CD4-positive, CD25-positive, alpha-beta regulatory T cell (primary cell): ENCODE results near the gene HDHD5. TPM values are rescaled to one million over a fixed set of nuclear protein-coding genes. Genes with fewer than 3 reads are reported as not detected.
A peak's percentile ranks its signal among the peaks of the same experiment; 100 is the strongest.

Experiments used
- ATAC-seq, 2 donors: fragments of 150-1000 bp; cut with Tn5 transposase; one replicate each; pipeline ENCODE4 v1.10.0; 2021; ENCODE audit warnings: low read depth in 2 of 2, moderate number of reproducible peaks in 2 of 2, moderate library complexity in 1 of 2
- DNase-seq, 3 donors: peaks; one replicate each; pipeline versions ENCODE4 v3.0.0 to v3.0.0-alpha.2; 2012 to 2022; ENCODE audit warnings: mixed read lengths in 1 of 3
- H3K27ac ChIP-seq: one replicate; pipeline ENCODE4 v1.7.0; 2013; ENCODE audit warnings: mild to moderate bottlenecking, low read length; ENCODE audit not compliant: insufficient read depth, poor library complexity, severe bottlenecking
- H3K27me3 ChIP-seq: one replicate; pipeline ENCODE4 v1.7.0; 2013; ENCODE audit warnings: low read length; ENCODE audit not compliant: control insufficient read depth, insufficient read depth
- H3K36me3 ChIP-seq: one replicate; pipeline ENCODE4 v1.7.0; 2013; ENCODE audit warnings: mild to moderate bottlenecking, low read length, moderate library complexity; ENCODE audit not compliant: control insufficient read depth, insufficient read depth
- H3K4me1 ChIP-seq: 2 replicates; pipeline ENCODE4 v1.7.0; 2013; ENCODE audit warnings: mild to moderate bottlenecking, low read length; ENCODE audit not compliant: insufficient read depth, control insufficient read depth, poor library complexity, severe bottlenecking
- H3K4me3 ChIP-seq: one replicate; pipeline ENCODE4 v1.7.0; 2013; ENCODE audit warnings: low read depth, mild to moderate bottlenecking, low read length, moderate library complexity
- H3K9me3 ChIP-seq, 2 experiments: 1 replicate in 1 of 2; 2 replicates in 1 of 2; pipeline ENCODE4 v1.7.0; 2013; ENCODE audit warnings: low read length in 2 of 2, mild to moderate bottlenecking in 1 of 2, moderate library complexity in 1 of 2; ENCODE audit not compliant: control insufficient read depth in 2 of 2
- H3K27ac Mint-ChIP-seq, 3 donors: one replicate each; pipeline ENCODE4 v1.8.0; 2020 to 2022; ENCODE audit warnings: mild to moderate bottlenecking in 3 of 3, mixed read lengths in 3 of 3, moderate library complexity in 2 of 3
- H3K27me3 Mint-ChIP-seq: one replicate; pipeline ENCODE4 v1.8.0; 2022; ENCODE audit warnings: mild to moderate bottlenecking, mixed read lengths
- H3K36me3 Mint-ChIP-seq: one replicate; pipeline ENCODE4 v1.8.0; 2020; ENCODE audit warnings: mixed read lengths
- H3K4me1 Mint-ChIP-seq, 4 donors: one replicate each; pipeline ENCODE4 v1.8.0; 2020 to 2022; ENCODE audit warnings: mixed read lengths in 4 of 4, mild to moderate bottlenecking in 1 of 4
- H3K4me3 Mint-ChIP-seq, 4 donors: one replicate each; pipeline ENCODE4 v1.8.0; 2020 to 2022; ENCODE audit warnings: mild to moderate bottlenecking in 4 of 4, mixed read lengths in 4 of 4, moderate library complexity in 3 of 4
- H3K9me3 Mint-ChIP-seq, 7 donors: one replicate each; pipeline ENCODE4 v1.8.0; 2020 to 2022; ENCODE audit warnings: mixed read lengths in 7 of 7, mild to moderate bottlenecking in 3 of 7, moderate library complexity in 2 of 7
- polyA plus RNA-seq, 4 donors: library from polyadenylated mRNA; unstranded; fragments of 300-500 nt; fragmentation: Illumina TruSeq; gene quantifications; one replicate each; pipeline ENCODE4 v1.2.3, GENCODE V29; 2021
- total RNA-seq: library from RNA; stranded (reverse); gene quantifications from one replicate; pipeline ENCODE4 v1.2.3, GENCODE V29; 2022

The HDHD5 gene
- total RNA-seq (17.7 TPM), polyA plus RNA-seq (10 to 100 TPM; 39.0 to 46.8 (median 44.9) TPM)

- peak within 1 kb of the TSS; percentile 81 to 94 (median 90) for H3K4me3 Mint-ChIP-seq
- no peaks in the 10 kb centered on the region for H3K9me3 Mint-ChIP-seq
- H3K4me3 ChIP-seq: peak within 1 kb of the TSS; percentile 77
- H3K36me3 ChIP-seq: no peaks in the 10 kb centered on the region
- ATAC-seq (peak; percentile 91 to 93), DNase-seq (peak; percentile 84 to 93 (median 88))
- no peaks in the 10 kb centered on the region for H3K9me3 ChIP-seq
- peak within 1 kb of the TSS; percentile 56 to 89 (median 88) for H3K27ac Mint-ChIP-seq
- no peaks in the 10 kb centered on the region for H3K27me3 ChIP-seq
- no peaks in the 10 kb centered on the region for H3K36me3 Mint-ChIP-seq
- H3K4me1 ChIP-seq: peaks cover 28% of the 10 kb centered on the region
- no peaks in the 10 kb centered on the region for H3K27me3 Mint-ChIP-seq
- H3K27ac ChIP-seq: peak within 1 kb of the TSS; percentile 73
- peaks cover 0 to 43% (median 18%) of the 10 kb centered on the region in 4 donors for H3K4me1 Mint-ChIP-seq
Measured at GRCh38 chr22:17158568-17159503, at the start of gene HDHD5. HDHD5 (minus strand) TSS chr22:17159277; CDS start chr22:17159251, 26 bp downstream.

- H3K27ac ChIP-seq: no peak overlapping the region
- peaks cover 0 to 23% (median 3%) of the 10 kb centered on the region in 4 donors for H3K4me1 Mint-ChIP-seq
- ATAC-seq (no peak), DNase-seq (peak in 2 of 3 donors; percentile 11 to 46)
- H3K9me3 Mint-ChIP-seq: no peaks in the 10 kb centered on the region
- H3K4me3 ChIP-seq: no peak overlapping the region
- peak overlapping the region in 1 of 4 donors; percentile 47 for H3K4me3 Mint-ChIP-seq
- H3K36me3 Mint-ChIP-seq: peaks cover 41% of the 10 kb centered on the region
- peak overlapping the region in 2 of 3 donors; percentile 81 to 90 for H3K27ac Mint-ChIP-seq
- peaks cover 42% of the 10 kb centered on the region for H3K36me3 ChIP-seq
- H3K27me3 Mint-ChIP-seq: no peaks in the 10 kb centered on the region
- H3K4me1 ChIP-seq: no peaks in the 10 kb centered on the region
- H3K27me3 ChIP-seq: no peaks in the 10 kb centered on the region
- no peaks in the 10 kb centered on the region for H3K9me3 ChIP-seq
Measured at GRCh38 chr22:17205432-17205831, 46.4 kb upstream of the HDHD5 start.

- Histone ChIP-seq H3K4me1 (no peaks in the 10 kb centered on the region), H3K4me3 (no peak overlapping the region), H3K27me3 (no peaks in the 10 kb centered on the region), H3K9me3 (no peaks in the 10 kb centered on the region), H3K27ac (no peak overlapping the region), H3K36me3 (peaks cover 46% of the 10 kb centered on the region)
- no peak for ATAC-seq
- peaks cover 38% of the 10 kb centered on the region for H3K36me3 Mint-ChIP-seq
- H3K4me3 Mint-ChIP-seq: no peak overlapping the region
- DNase-seq: no peak
- no peaks in the 10 kb centered on the region for H3K27me3 Mint-ChIP-seq
- H3K4me1 Mint-ChIP-seq: peaks cover 0 to 13% (median 3%) of the 10 kb centered on the region in 4 donors
- H3K9me3 Mint-ChIP-seq: no peaks in the 10 kb centered on the region
- peak overlapping the region in 1 of 3 donors; percentile 42 for H3K27ac Mint-ChIP-seq
Measured at GRCh38 chr22:17201285-17201945, 42.3 kb upstream of the HDHD5 start.

GRCh38 chr22:17199003-17199731 lies 40.1 kb upstream of the HDHD5 start:
- ATAC-seq (no peak), DNase-seq (no peak)
- peaks cover 30% of the 10 kb centered on the region for H3K36me3 Mint-ChIP-seq
- H3K4me3 ChIP-seq: no peak overlapping the region
- H3K4me1 ChIP-seq: no peaks in the 10 kb centered on the region
- no peaks in the 10 kb centered on the region for H3K27me3 Mint-ChIP-seq
- no peaks in the 10 kb centered on the region for H3K9me3 Mint-ChIP-seq
- peaks cover 36% of the 10 kb centered on the region for H3K36me3 ChIP-seq
- no peaks in the 10 kb centered on the region for H3K9me3 ChIP-seq
- H3K4me1 Mint-ChIP-seq: peaks cover 0 to 13% (median 3%) of the 10 kb centered on the region in 4 donors
- H3K27ac ChIP-seq: no peak overlapping the region
- H3K27ac Mint-ChIP-seq: peak overlapping the region in 1 of 3 donors; percentile 26
- no peak overlapping the region for H3K4me3 Mint-ChIP-seq
- H3K27me3 ChIP-seq: no peaks in the 10 kb centered on the region

DNA sequence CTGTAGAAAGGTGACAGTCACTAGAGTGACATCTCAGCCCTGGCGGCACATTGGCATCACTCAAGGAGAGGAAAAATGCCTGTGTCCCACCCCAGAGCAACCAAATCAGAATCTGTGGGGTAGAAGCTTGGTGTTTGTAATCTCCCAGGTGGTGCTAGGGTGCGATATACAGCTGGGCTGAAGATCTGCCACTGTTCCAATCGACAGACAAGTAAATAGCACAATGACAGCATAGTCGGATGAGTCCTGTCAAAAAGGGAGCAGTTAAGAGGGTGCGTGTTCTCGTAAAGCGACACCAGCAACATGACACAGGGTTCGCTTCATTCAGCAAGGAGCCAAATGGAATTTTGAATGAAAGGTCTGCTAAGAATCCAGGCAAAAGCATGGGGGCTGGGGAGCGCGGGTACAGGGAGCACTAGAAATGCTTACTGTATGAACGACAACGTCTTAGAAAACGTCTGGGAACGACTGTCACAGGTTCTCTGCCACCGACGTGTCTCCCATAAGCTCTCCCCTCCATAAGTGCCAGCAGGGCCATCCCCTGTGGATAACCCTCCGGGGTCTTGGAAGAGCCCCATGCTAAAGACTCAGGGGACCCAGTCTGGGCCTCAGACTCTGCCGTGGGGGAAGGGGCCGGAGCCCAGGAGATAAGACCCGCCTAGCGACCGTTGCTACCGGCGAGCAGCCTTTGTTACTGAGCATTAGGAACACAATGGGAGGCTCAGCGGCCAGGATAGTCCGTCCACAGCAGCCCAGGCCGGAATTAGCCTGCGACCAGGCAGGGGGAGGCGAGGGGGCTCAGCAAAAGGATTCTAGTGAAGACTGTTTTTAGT lies 39.3 kb upstream of the HDHD5 start:
- no peaks in the 10 kb centered on the region for H3K9me3 Mint-ChIP-seq
- peaks cover 23% of the 10 kb centered on the region for H3K36me3 Mint-ChIP-seq
- Histone ChIP-seq H3K9me3 (no peaks in the 10 kb centered on the region), H3K4me1 (no peaks in the 10 kb centered on the region), H3K4me3 (no peak overlapping the region), H3K27me3 (no peaks in the 10 kb centered on the region), H3K27ac (no peak overlapping the region), H3K36me3 (peaks cover 31% of the 10 kb centered on the region)
- peak overlapping the region in 2 of 3 donors; percentile 26 to 47 for H3K27ac Mint-ChIP-seq
- ATAC-seq: no peak
- no peaks in the 10 kb centered on the region for H3K27me3 Mint-ChIP-seq
- H3K4me1 Mint-ChIP-seq: peaks cover 0 to 13% (median 3%) of the 10 kb centered on the region in 4 donors
- H3K4me3 Mint-ChIP-seq: no peak overlapping the region
- no peak for DNase-seq

DNA sequence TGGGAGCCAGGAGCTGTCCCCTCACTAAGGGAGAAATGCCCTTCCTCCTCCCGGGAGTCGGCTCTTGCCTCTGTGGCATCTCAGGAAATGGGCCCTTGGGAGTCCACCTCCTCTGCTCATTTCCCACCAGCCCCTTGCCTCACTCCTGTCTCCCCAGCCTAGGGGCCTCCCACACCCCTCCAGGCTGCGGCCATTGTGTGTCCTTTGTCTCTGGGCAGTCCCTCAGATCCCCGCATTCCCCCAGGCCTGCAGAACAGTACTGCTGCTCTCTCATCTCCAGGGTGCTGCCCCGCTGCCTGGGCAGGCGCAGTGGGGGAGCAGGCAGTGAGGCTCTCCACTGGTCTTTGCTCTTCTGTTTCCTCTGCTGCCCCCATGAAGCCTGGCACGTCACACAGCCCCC lies 35.1 kb upstream of the HDHD5 start:
- Histone ChIP-seq H3K27me3 (no peaks in the 10 kb centered on the region), H3K36me3 (peaks cover 28% of the 10 kb centered on the region), H3K4me1 (no peaks in the 10 kb centered on the region), H3K27ac (no peak overlapping the region), H3K4me3 (no peak overlapping the region), H3K9me3 (no peaks in the 10 kb centered on the region)
- H3K27ac Mint-ChIP-seq: peak overlapping the region in 1 of 3 donors; percentile 41
- no peak overlapping the region for H3K4me3 Mint-ChIP-seq
- peaks cover 0 to 3% (median 0%) of the 10 kb centered on the region in 4 donors for H3K4me1 Mint-ChIP-seq
- ATAC-seq (no peak), DNase-seq (no peak)
- no peaks in the 10 kb centered on the region for H3K9me3 Mint-ChIP-seq
- no peaks in the 10 kb centered on the region for H3K27me3 Mint-ChIP-seq
- H3K36me3 Mint-ChIP-seq: peaks cover 15% of the 10 kb centered on the region

GRCh38 chr22:17192186-17192585 lies 33.1 kb upstream of the HDHD5 start:
- no peak for ATAC-seq
- no peaks in the 10 kb centered on the region for H3K27me3 ChIP-seq
- H3K4me3 ChIP-seq: no peak overlapping the region
- DNase-seq: no peak
- H3K4me1 ChIP-seq: no peaks in the 10 kb centered on the region
- no peaks in the 10 kb centered on the region for H3K9me3 ChIP-seq
- Mint-ChIP-seq H3K27ac (no peak overlapping the region), H3K4me3 (no peak overlapping the region), H3K27me3 (no peaks in the 10 kb centered on the region), H3K9me3 (no peaks in the 10 kb centered on the region), H3K36me3 (peaks cover 11% of the 10 kb centered on the region), H3K4me1 (peaks cover 0 to 2% (median 0%) of the 10 kb centered on the region in 4 donors)
- H3K27ac ChIP-seq: no peak overlapping the region
- peaks cover 27% of the 10 kb centered on the region for H3K36me3 ChIP-seq
